GM21526 (cell line): Measurements from ENCODE around the gene CFD.
"Not testable (repeated sequence)": the region's sequence is repeated elsewhere in the genome, so short reads cannot be mapped to it uniquely, and the experiment has no call there.

Experiments used
- ATAC-seq: cut with Tn5 transposase; IDR thresholded peaks from one replicate; pipeline ENCODE4 v1.9.1; 2021; ENCODE audit warnings: moderate library complexity; ENCODE audit not compliant: unreplicated experiment, low FRiP score

The CFD gene

DNA sequence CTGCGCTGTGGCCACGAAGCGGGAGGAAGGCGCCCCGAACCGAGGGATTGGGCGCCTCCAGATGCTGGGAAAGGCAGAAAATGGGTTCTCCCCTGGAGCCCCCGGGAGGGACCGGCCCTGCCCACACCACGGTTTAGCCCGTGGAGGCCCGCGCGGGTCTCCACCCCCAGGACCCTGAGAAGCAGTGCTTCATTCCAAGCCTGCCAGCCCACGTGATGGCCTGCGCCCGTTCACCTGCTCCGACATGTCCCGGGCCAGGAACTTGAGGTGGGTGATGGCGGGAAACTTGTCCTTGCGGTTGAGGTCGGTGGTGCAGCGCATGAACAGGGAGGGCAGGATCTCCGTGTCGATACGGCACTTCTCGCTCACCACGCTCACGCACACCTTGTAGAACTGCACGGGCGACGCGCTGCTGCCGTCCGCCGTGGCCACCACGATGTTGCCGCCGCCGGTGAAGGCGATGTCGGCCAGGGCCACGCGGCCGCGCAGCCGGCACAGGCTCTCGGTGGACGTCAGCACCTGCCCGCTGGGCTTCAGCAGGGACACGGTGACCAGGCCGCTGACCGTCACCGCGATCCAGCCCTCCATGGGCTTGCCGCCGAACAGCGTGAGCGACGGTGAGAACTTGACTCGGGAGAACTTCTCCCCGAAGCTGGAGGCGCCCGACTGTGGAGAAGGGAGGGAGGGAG, 26.2 kb downstream of the CFD start:
- no peak for ATAC-seq

- ATAC-seq = no peak
These were observed 27.6 kb downstream of the CFD start for GRCh38 chr19:887072-887471.

GRCh38 chr19:887599-887998, 28.1 kb downstream of the CFD start:
- no peak for ATAC-seq

GRCh38 chr19:888581-889385, 29.3 kb downstream of the CFD start:
- ATAC-seq = no peak

DNA sequence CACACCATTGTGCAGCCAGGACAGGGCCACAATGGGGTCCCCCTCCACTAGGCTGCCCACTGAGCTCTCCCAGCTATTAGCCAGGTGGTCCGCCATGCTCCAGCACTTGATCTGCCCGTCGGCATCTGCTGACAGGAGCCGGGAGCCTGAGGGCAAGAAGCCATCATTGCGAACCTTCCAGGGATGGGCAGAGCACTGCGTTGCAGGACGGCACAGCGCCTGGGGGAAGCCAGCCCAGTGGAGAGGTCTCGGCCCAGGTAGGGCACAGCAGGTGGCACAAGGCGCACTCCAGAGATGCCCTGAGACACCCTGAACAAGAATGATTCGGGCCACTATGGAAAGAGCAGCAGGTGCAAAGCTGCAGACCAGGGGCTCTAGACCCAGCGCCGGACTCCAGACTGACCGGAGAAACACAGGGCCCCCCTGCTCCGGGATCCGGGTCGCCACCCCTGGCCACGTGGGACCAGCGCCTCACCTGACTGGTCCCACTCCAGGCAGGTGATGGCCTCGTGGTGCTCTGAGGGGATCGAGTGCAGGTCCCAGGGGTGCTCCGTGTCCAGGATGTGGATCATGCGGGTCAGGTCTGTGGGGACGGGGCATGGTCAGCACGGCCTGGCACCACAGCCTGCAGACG, 30.3 kb downstream of the CFD start:
- no peak for ATAC-seq

GRCh38 chr19:890831-891230, 31.4 kb downstream of the CFD start:
- ATAC-seq = no peak

- ATAC-seq = not testable (repeated sequence)
These were observed 32.1 kb downstream of the CFD start for GRCh38 chr19:891421-892200.

- no peak for ATAC-seq
These were observed 32.9 kb downstream of the CFD start for GRCh38 chr19:892243-892893.

DNA sequence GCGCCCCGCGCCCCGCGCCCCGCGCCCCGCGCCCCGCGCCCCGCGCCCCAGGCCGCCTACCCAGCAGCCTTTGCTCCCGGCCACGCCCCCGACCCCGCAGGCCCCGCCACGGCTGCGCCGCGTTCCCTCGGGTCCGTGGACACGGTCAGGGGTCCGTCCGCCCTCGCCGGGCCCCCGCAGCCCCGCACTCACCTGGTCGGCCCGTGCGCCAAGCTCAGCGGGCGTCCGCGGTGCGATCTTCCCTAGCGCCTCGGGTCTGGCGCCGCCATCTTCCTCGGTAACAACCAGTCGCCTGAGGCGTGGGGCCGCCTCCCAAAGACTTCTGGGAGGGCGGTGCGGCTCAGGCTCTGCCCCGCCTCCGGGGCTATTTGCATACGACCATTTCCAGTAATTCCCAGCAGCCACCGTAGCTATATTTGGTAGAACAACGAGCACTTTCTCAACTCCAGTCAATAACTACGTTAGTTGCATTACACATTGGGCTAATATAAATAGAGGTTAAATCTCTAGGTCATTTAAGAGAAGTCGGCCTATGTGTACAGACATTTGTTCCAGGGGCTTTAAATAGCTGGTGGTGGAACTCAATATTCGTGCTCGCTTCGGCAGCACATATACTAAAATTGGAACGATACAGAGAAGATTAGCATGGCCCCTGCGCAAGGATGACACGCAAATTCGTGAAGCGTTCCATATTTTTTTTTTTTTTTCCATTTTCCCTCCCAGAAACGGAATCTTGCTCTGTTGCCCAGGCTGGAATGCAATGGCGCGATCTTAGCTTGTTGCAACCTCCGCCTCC, 33.6 kb downstream of the CFD start, which contains the start of the genes MED16 and RNU6-9:
Gene MED16 (minus strand): TSS at position 294 of the 796 bp plus-strand sequence. CDS start 2,056 bp downstream, outside the sequence.
Gene RNU6-9 (plus strand): TSS at position 591 of the 796 bp plus-strand sequence.
- ATAC-seq = peak; percentile 52

DNA sequence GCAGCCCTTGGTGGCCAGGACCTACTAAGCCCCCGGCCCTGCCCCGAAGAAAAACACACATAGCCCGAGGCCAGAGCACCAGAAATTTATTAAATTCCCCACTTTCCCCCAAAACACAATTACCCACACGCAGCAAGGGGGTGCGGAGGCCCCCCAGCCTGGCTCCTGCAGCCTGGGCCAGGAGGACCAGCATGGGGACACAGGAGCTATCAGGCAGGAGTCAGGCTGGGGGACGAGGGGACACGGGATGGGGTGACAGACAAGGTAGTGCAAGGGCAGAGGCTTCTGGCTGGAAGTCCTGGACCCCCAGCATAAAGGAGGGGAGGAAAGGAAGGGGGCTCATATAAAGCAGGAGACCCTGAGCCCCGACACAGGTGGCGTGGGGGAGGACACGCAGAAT, 37.0 kb downstream of the CFD start:
- ATAC-seq = no peak

- no peak for ATAC-seq
These were observed 37.5 kb downstream of the CFD start for GRCh38 chr19:896999-897398.

DNA sequence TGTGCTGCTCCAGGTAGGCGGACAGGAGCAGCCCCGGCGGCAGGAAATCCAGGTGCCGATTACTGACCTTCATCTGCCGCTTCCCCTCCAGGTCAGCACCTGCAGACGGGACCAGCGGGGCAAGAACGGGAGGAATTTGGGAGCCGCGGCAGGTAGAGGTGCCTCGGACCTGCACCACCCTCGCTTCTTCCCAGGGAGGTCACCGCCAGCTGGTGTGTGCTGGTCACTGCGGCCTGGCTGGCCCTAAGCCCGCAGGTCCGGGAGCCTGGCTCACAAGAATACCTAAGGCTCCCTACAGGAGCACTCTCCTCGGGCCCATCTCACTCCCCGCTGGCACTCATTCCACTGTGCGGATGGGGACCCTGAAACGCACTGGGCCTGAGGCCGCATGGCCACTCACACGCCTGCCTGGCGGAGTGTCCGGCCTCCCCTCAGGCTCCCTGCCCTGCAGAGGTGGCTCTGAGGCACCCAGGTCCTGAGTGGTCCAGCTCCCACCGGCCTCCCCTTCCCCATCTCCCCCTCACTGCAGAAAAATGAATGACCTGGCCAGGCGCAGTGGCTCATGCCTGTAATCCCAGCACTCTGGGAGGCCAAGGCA, 38.1 kb downstream of the CFD start:
- ATAC-seq = no peak

GRCh38 chr19:898663-899062, 39.2 kb downstream of the CFD start:
- no peak for ATAC-seq

- ATAC-seq = no peak
These were observed 40.0 kb downstream of the CFD start for GRCh38 chr19:899336-900042.

DNA sequence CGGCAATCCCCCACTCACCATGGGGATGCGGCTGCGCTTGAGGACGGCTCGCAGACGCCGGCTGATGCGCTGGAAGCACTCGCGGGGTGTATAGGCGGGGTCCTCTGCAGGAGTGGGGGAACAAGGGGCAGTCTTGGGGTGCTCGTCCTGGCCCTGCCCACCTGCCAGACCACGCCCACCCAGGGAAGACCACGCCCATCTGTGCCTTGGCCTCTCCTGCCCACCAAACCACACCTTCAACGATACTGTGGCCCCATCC, 40.5 kb downstream of the CFD start:
- no peak for ATAC-seq

DNA sequence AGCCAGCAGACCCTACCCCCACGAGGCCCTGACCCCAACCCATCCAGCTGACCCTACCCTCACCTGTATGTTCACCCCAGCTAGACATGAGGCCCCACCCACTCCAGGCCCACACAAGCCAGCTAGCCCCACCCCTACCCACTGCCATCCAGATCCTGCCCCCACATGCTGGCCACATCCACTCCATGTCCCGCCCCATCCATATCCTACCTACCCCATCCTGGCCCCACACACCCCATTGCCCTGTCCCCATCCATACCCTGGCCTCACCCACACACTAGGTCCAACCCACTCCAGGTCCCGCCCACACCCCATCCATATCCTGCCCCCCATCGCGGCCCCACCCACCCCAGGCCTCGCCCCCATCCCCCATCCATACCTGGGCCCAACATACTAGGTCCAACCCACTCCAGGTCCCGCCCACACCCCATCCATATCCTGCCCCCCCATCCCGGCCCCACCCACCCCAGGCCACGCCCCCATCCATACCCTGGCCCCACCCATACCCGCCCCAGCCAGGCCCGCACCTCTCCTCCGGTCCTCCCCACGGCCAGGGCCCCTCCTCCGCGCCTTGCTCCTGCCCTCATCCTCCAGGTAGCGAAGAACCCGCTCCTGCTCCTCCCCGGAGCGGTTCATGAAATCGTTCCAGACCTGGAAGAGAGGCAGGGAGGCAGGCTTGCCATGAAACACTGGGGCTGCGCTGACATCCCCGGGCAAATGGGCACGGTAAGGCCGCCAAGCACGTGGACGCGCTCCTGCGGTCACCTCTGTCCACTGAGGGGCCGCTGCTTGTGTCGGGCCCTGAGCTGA, 41.0 kb downstream of the CFD start:
- ATAC-seq = no peak

- ATAC-seq = no peak
These were observed 42.0 kb downstream of the CFD start for GRCh38 chr19:901216-902092.
